Natural killer cell (primary cell): Measurements from ENCODE around the gene SLX4. TPM values are rescaled to one million over a fixed set of nuclear protein-coding genes. Genes with fewer than 3 reads are reported as not detected.

Experiments
- total RNA-seq, 4 donors: library from RNA; stranded (reverse); fragments of 120-200 nt in 1 of 4; gene quantifications; one replicate each; pipeline versions ENCODE4 v1.2.3 to v1.2.4, GENCODE V29; 2013 to 2022

SLX4 gene
- total RNA-seq, 3 donors from 2014 or later (not counting 1 experiment from before 2014, with no cell fraction given): 13.5 to 18.6 (median 15.5) TPM

Other genes starting within 250 kb of the SLX4 start
- 10 to 100 TPM in 2 of 3 donors, 1 to 10 TPM in 1; 7.5 to 14.2 (median 14.1) TPM for gene ZSCAN32, start 210.6 kb downstream of the SLX4 start, total RNA-seq
- 1 to 10 TPM; 3.5 to 9.0 (median 7.5) TPM for gene ZNF174, start 210.4 kb downstream of the SLX4 start, total RNA-seq
- gene ZNF597, start 168.1 kb downstream of the SLX4 start, total RNA-seq: 1 to 10 TPM; 1.8 to 3.5 (median 2.8) TPM
- 10 to 100 TPM; 45.1 to 69.0 (median 58.9) TPM for gene NAA60, start 167.9 kb downstream of the SLX4 start, total RNA-seq
- not detected for gene C16orf90, start 116.1 kb downstream of the SLX4 start, total RNA-seq
- gene CLUAP1, start 110.6 kb downstream of the SLX4 start, total RNA-seq: 1 to 10 TPM; 4.0 to 6.2 (median 4.7) TPM
- gene NLRC3, start 34.2 kb downstream of the SLX4 start, total RNA-seq: 100 to 1,000 TPM in 2 of 3 donors, 10 to 100 TPM in 1; 98.8 to 145 (median 133) TPM
- 10 to 100 TPM; 29.9 to 47.8 (median 34.9) TPM for gene DNASE1, start 43.1 kb upstream of the SLX4 start, total RNA-seq
- gene TRAP1, start 105.9 kb upstream of the SLX4 start, total RNA-seq: 10 to 100 TPM; 33.7 to 56.7 (median 54.6) TPM